T follicular helper cell (primary cell): ENCODE measurements around the gene SPATA31D1.
"Not testable (repeated sequence)": the region's sequence is repeated elsewhere in the genome, so short reads cannot be mapped to it uniquely, and the experiment has no call there.

Experiments
- DNase-seq: peaks from one replicate; pipeline ENCODE4 v3.0.0-alpha.2; 2020; ENCODE audit warnings: low read depth
- total RNA-seq, 2 experiments: gene quantifications; one replicate each; lab custom pipeline; 2026; lab: John Stamatoyannopoulos, UW

SPATA31D1 gene
- 0 reads per million in 2 experiments for total RNA-seq

DNA sequence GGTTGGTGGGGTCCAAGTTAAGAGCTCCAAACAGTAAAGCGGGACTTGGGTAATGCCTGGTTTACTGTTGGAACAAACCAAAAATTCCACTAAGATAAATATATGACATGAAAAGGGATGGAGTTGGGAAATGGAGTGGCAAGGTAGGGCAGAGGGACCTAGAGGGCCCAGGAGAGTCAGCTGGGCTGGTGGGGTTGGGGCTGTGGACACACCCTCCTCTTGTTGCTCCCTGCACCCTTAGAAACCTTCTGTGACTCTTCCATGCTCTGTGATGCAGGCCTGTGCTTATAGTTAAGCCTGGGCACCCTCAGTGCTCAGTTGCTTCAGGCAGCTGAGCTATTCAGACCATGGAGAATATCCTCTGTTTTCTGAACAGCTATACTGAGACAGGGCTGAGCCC lies at the start of gene SPATA31D1:
SPATA31D1 (plus strand) TSS at position 301 of the 400 bp plus-strand sequence; CDS start at position 348, 47 bp downstream.
- not testable (repeated sequence) for DNase-seq

DNA sequence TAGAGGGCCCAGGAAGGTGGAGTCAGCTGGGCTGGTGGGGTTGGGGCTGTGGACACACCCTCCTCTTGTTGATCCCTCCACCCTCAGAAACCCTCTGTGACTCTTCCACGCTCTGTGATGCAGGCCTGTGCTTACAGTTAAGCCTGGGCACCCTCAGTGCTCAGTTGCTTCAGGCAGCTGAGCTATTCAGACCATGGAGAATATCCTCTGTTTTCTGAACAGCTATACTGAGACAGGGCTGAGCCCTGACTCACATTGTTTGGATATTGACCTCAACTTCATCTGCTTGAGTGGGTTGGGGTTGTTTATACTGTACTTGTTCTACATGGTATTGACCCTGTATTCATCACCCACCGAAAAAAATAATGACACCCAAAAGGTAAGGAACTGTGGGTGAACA lies 45.2 kb upstream of the SPATA31D1 start, which contains the start of gene SPATA31D3:
SPATA31D3 (plus strand) TSS at position 108 of the 400 bp plus-strand sequence; CDS start at position 194, 86 bp downstream.
- DNase-seq = not testable (repeated sequence)

DNA sequence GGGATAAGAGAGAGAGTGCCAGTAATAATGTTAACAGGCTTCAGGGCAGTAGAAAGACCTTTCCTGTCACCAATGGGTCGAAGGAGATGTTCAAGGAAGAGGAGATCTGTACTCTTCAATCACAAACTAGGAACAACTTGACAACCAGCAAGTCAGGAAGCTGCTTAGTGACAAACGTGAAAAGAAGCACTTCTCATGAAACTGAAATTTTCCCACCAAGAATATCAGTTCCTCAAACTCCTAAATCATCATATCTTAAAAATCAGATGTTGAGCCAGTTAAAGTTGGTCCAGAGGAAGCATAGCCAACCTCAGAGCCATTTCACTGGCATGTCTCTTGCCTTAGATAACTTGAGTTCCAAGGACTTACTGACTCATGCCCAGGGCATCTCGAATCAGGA lies 39.9 kb upstream of the SPATA31D1 start:
- not testable (repeated sequence) for DNase-seq

DNA sequence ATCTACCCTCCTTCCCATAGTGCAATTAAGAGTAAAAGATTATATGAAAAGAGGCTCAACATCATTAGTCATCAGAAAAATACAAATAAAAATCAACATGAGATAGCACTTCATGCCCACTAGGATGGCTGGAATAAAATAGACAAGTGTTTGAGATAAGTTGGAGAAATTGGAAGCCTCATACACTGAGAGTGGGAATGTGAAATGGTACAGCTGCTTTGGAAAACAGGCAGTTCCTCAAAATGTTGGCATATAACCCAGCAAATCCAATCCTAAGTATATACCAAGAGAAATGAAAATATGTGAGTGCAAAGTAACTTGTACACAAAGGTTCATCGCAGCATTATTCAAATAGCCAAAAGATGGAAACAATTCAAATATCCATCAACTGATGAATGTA lies 35.5 kb upstream of the SPATA31D1 start:
- DNase-seq = no peak

DNA sequence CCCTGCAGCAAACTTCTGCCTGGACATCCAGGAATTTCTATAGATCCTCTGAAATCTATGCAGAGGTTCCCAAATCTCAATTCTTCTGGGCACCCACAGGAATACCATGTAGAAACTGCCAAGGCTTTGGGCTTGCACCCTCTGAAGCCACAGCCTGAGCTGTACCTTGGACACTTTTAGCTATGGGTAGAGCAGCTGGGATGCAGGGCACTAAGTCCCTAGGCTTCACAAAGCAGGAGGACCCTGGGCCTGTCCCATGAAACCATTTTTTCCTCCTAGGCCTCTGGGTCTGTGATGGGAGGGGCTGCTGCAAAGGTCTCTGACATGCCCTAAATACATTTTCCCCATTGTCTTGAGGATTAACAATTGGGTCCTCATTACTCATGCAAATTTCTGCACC lies 32.9 kb upstream of the SPATA31D1 start:
- no peak for DNase-seq

DNA sequence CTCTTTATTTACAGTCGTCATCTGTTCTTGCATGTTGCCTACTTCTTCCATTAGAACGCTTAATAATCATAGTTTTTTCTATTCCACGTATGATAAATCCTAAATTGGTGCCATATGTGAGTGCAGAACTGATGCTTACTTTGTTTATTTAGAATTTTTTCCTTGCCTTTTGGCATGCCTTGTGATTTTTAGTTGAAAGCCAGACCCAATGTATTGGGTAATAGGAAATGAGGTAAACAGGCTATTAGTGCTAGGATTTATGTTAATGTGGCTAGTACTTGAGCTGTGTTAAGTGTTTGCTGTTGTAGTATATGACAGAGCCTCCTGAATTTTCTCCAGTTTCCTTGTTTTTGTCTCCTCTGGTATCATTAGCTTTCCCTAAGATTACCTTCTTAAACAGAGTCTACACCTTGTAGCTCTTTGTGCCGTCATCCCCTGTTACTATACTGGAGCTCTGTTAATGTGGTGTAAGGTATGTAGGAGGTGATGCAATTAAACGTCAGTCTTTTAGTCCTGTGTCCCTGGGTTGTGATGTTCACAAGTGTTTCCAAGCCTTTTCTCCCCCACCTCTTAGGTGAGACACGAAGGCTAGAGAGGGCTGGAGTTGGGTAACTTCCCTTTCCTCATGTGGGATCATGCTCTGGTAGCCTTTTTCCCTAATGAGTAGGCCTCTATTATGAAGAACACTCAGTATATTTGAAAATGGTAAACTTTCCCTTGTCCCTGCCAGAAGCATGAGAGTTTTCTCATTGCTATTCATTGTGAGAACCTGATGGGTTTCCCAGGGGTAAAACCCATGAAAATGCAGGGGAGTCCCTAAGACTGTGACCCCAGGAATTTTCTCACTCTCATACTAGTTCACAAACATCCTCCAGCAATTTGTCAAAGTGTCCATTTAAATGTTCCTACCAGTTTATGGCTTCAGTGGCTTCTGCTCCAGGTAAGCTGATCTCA lies 24.1 kb upstream of the SPATA31D1 start:
- DNase-seq = no peak

DNA sequence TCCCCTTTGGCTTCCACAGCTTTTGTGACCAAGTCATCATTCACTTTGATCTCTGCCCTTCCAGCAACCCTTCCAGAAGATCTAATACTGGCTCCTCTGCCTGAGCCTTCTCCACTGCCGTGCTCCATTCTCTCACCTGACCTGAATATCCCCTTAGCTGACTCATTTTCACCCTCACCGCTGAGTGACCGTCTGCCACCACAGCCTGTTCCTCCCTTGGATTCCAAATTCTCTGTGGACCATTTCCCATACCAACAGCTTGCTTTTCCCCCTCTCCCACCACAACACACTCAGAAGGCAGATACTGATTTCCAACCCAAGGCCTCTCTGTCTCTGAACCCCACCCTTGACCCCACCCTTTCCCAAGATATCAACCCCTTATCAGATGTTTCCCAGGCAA lies 20.5 kb upstream of the SPATA31D1 start:
- DNase-seq = no peak

DNA sequence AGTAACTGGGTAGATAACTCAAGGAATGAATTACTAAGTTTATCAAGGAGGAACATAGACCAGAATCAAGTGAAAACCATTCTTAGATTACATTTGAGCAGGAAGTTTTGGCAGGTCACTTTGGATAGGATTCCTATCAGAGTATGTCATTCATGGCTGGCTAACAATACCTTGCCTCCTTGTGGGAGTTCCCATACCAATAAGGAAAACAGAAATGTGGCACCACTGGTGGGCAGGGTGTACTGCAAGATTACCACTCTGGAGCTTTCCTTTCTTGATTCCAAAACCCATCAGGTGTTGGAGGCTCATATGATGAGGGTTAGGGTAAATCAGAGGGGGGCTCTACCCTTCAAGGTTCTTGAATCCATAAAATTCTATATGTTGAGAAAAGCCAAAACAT lies 18.6 kb upstream of the SPATA31D1 start:
- no peak for DNase-seq

DNA sequence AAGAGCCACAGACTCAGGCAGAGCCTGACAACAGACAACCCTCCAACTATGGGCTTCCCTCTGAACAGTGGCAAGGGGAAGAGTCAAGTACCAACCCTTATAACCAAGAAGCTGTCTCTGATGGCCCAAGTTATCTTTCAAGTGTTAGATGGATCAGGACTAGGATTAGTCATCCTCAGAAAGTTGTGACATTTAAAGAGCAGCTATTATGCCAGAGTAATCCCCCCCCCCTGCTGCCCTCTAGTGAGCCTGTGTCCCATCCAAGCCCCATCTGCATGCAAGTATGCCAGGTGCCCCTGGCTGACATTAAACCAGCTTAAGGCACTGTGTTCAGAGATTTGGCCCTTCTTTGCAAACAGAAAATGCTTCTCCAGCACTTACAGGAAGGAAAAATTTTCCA lies 16.8 kb upstream of the SPATA31D1 start:
- DNase-seq = no peak

DNA sequence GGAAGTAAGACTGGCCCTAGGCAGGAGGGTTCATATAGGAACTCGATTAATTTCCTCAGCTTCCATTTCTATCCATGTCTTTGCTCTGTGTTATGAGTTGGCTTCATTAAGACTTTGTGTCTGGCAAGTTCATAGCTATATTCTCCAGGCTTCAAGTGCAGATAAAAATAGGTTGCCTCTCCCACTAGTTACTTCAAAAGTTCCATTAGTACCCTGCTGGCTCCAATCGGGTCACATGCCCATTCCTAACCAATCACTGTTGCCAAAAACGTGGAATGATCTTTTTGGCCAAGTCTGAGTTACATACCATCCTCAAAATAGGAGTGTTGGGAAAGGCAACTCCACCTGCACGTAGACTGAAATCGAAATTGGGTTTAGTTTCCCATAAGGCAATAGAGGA lies 13.8 kb upstream of the SPATA31D1 start:
- no peak for DNase-seq

DNA sequence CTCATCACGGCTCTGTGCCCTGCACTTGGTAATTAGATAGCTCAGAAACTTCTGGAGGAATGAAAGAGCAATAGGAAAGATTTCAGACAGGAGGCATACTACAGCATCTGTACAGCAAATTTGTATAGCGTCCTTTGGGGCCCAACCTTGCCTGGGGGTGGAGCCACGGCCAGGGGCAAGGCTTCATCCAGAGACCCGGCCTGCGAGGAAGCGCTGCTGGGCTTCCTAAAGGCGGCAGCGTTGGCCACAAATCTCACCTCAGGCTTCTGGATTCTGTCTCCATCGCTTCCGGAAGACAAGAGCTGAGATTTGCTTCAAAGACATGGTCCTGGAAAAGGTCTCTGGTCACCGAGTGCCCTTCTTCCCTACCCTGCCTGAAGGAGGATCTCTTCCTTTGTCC lies 12.2 kb upstream of the SPATA31D1 start:
- no peak for DNase-seq

DNA sequence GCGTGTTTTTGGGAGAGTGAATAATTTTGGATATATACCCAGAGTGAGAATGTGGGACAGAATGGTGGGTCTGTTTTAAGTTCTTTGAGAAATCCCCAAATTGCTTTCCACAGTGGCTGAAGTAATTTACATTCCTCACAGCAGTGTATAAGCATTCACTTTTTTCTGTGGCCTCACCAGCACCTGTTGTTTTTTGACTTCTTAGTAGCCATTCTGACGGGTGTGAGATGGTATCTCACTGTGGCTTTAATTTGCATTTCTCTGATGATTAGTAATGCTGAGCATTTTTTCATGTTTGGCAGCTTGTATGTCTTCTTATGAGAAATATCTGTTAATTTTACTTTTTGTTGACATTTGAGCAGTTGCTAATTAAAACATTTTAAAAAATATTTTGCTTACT lies 9.4 kb upstream of the SPATA31D1 start:
- DNase-seq = no peak

DNA sequence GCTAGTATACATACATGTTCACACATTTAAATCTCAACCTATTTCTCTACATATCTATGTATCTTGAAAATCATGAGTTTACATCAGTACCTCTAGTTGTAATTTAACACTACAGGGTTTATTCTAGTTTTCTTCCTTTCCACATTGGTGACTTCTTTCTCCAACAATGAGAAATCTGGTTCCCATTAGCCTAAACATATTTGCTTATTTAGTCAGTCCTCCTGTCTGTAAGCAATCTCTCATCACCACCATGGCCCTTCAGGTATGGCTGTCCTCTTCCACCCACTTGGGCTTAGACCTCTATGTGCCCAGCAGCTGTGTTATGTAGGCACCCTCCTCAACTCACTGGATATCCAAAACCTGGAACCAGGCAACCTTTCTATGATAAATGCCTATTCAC lies 8.0 kb upstream of the SPATA31D1 start:
- no peak for DNase-seq

DNA sequence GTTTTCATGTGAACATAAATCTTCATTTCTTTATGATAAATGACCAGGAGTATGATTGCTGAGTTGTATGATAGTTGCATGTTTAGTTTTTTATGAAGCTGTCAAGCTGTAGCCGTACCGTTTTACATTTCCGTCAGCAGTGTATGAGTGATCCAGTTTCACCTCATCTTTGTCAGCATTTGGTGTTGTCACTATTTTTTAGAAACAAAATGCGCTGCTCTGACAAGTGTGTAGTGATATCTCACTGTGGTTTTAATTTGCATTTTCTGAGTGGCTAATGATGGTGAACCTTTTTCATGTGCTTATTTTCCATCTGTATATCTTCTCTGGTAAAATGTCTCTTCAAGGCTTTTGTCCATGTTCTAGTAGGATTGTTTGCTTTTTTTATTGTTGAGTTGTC lies 6.7 kb upstream of the SPATA31D1 start:
- no peak for DNase-seq

DNA sequence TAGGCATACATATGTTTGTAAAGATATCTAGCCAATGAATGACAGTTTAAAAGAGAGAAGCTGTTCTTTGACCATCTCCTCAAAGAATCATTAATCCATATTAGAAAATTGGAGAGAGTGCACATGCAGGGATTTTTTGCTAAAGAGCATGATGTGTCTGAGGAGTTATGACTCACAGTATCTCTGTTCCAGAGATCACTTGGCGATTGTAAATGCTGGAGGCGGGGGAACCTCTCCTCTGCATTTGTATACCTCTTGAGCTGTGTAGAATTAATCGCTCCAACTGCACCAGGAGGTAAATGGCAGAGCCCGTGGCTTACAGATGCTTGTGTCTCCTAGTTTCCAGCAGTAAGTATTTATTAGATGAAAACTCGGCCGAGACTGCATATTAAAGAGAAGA lies 3.6 kb upstream of the SPATA31D1 start:
- DNase-seq = no peak

DNA sequence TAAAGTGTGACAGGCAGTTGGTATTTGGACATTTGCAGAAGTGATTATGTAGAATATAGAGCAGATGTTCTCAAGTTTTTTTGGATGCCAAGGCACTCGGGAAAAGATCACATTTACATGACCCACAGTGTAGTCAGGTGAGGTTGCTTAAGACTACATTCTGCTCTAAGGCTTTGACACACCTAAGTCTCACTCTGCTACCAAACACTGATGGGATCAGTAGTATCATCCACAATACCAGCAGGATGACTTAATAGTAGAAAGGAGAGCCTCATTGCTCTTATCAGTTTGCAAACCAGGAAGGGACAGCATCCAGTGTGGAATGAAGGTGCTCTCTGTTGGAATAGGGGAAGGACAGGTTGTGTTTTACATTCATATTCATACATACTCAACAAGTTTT lies 2.5 kb upstream of the SPATA31D1 start:
- no peak for DNase-seq

DNA sequence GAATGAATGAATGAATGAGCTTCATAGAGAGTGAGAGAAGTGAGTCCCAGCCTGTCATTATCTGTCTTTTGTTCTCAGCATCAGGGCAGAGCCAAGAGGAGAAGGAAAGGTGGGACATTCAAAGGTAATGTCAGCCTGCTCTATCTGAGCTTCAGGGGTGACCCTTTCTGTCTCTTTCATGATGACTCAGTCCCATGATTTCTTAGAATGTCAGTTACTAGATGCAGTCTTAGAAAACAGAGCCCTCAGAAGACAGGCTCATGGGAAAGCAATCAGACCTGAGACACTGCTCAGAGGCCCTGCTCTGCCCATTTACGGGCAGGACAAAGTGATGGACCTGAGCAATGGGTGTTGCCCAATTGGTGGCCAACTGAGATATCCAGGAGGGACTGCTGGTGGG lies 1.1 kb downstream of the SPATA31D1 start:
- DNase-seq = no peak

DNA sequence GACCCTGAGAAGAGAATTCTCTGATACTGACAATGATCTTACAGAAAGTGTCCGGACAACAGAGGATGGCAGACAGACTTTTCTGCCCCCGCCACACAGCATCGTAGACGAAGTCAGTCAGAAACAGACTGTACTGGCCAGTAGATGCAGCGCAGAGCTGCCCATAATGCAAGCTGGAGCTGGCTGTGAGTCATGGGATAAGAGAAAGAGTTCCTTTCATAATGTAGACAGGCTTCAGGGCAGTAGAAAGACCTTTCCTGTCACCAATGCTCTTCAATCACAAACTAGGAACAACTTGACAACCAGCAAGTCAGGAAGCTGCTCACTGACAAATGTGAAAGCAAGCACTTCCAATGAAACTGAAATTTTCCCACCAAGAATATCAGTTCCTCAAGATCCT lies 5.1 kb downstream of the SPATA31D1 start:
- DNase-seq = no peak

DNA sequence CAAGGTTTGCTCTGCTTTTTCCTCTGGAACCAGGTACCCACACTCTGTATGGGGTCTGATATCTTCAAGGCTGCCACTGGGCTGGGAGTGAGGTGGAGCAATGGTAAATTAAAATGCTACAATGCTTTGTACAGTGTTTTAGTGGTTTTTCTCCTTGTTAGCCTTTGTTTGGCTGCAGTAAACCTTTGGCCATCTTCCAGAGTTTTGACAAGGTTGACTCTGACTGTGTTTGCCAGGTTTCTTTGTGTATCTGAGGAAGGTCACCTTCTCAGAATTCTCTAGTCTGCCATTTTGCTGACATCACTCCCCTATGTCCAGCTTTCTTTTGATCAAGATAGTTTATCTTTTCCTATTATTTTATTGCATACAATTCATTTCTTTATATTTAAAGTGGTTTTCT lies 11.2 kb downstream of the SPATA31D1 start:
- no peak for DNase-seq

DNA sequence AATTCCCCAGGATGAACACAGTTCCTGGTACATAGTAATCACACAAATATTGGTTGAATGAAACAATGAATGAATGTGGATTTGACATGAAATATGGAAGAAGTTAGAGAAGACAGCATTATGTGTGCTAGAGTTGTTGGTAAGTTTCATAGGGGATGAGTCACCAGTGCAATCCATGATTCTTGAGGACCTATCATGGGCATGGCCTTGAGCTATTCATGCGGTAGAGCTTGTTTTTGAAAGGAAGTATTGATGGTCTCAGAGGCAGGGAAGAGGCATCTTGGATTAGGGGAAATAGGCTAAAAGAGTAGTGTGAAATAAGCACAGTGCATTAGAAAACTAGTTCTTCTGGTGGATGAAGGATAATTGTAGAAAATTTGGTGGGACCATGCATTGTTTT lies 22.1 kb downstream of the SPATA31D1 start:
- no peak for DNase-seq

DNA sequence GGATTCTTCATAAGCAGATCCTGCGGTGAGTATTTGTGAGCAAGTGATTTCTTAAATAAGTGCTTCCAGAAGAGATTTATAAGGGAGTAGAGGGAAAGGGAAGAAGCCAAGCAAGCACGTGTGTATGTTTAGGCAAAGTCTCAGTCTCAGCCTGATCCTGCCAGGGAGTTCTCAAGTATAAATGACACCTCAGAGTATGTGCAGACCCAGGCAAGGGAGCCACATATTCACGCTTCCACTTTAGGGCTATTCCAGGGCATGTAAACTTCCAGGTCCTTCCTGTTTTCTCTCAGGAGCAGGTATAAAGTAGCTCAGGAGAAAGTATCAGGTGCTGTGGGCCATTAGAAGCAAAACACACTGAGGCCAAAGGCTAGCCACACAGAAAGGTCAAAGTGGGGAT lies 22.6 kb downstream of the SPATA31D1 start:
- DNase-seq = no peak

DNA sequence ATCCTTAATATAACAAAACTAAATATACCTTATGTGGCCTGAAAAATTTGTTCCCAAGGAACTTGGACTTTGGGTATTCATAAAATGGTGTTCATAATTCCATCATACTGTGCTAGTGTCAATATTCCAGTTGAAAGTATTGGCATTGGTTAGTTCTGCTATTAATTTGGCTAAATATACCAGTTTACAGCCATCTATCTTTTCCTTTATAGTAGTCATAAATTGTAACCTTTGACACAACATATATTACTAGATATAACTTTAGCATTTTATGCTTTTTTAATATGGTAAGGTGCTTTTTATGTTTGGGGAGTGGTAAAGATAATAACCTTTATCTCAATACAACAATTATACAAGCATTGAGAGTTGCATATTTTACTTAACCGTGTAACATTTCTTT lies 23.7 kb downstream of the SPATA31D1 start:
- DNase-seq = no peak

DNA sequence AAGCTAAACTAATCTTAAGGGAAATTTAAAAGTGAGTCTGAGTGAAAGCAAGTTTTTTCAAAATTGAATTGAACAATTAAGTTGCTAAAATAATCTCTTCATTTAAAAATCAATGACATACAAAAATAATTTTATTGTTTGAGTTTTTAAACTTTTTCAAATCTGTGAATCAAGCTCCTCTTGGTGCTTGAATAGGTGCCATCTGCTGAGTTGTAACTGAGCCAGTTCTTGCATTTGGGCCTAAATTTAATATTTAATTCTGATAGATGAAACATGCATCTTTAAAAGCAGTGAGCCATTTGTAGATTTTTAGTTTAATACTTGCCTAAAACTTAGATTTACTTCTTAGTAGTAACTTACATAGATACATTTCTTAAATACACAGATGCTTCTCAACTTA lies 31.8 kb downstream of the SPATA31D1 start:
- DNase-seq = no peak

DNA sequence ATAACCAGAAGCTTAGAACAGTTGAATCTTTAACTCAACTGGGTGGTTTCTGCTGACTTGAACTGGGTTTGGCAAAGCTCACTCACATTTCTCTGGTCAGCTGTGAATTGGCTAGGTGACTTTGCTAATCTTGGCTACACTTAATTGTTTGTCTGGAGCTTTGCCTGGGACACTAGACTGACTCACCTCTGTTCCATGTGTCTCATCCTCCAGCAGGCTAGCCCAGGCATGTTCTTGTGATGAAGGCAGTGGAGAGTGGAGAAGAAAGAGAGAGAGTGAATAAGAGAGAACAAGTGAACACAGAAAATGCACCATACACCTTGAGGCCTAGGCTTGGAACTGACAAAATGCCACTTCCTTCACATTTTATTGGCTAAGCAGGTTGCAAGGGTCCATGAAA lies 32.6 kb downstream of the SPATA31D1 start:
- DNase-seq = no peak
